H1 (cell line): ENCODE results near the gene CUL9.

Experiments used
- EP300 ChIP-seq, 2 experiments: IDR thresholded peaks; 1 replicate in 1 of 2; 2 replicates in 1 of 2; pipeline ENCODE4 v1.6.1; 2011 to 2012; ENCODE audit warnings: low read depth in 2 of 2, low read length in 2 of 2, mild to moderate bottlenecking in 2 of 2, borderline replicate concordance in 1 of 2, inconsistent platforms in 1 of 2, moderate library complexity in 1 of 2
- EZH2 ChIP-seq: fragments of 200-600 bp; sonication (generic); IDR thresholded peaks from 2 replicates; pipeline ENCODE4 v1.7.1; 2012; ENCODE audit warnings: low read depth, mild to moderate bottlenecking, moderate library complexity, low read length, inconsistent platforms; ENCODE audit not compliant: severe bottlenecking
- MAX ChIP-seq: IDR thresholded peaks from 2 replicates; pipeline ENCODE4 v1.6.1; 2012; ENCODE audit warnings: inconsistent platforms
- POLR2A ChIP-seq, 2 experiments: IDR thresholded peaks; 1 replicate in 1 of 2; 2 replicates in 1 of 2; pipeline ENCODE4 v1.6.1; 2011; ENCODE audit warnings: low read depth in 2 of 2, low read length in 2 of 2, mild to moderate bottlenecking in 2 of 2; ENCODE audit errors: control extremely low read depth in 1 of 2
- POLR2AphosphoS5 ChIP-seq: IDR thresholded peaks from 2 replicates; pipeline ENCODE4 v1.6.1; 2011; ENCODE audit warnings: low read depth, low read length
- POU5F1 ChIP-seq: IDR thresholded peaks from 2 replicates; pipeline ENCODE4 v1.6.1; 2011; ENCODE audit warnings: low read depth, mild to moderate bottlenecking, low read length, moderate library complexity
- RAD21 ChIP-seq, 2 experiments: IDR thresholded peaks in 1 of 2; conservative IDR thresholded peaks in 1 of 2; 2 replicates each; pipeline ENCODE4 v1.6.1; 2011; ENCODE audit warnings: low read depth in 2 of 2, low read length in 2 of 2, improper control_type of control experiment in 1 of 2, inconsistent platforms in 1 of 2, mild to moderate bottlenecking in 1 of 2, moderate library complexity in 1 of 2
- RBBP5 ChIP-seq: IDR thresholded peaks from 2 replicates; pipeline ENCODE4 v1.7.1; 2012; ENCODE audit warnings: low read depth, mild to moderate bottlenecking, inconsistent platforms, low read length, moderate library complexity, borderline replicate concordance
- RFX5 ChIP-seq: IDR thresholded peaks from 2 replicates; pipeline ENCODE4 v1.6.1; 2011; ENCODE audit warnings: low read depth, low read length, improper control_type of control experiment, borderline replicate concordance
- RXRA ChIP-seq: IDR thresholded peaks from 2 replicates; pipeline ENCODE4 v1.6.1; 2011; ENCODE audit warnings: low read depth, mild to moderate bottlenecking, low read length, moderate library complexity; ENCODE audit not compliant: insufficient read depth
- SP4 ChIP-seq: IDR thresholded peaks from 2 replicates; pipeline ENCODE4 v1.6.1; 2012; ENCODE audit warnings: low read length, inconsistent platforms
- TCF12 ChIP-seq: IDR thresholded peaks from 2 replicates; pipeline ENCODE4 v1.6.1; 2011; ENCODE audit warnings: low read depth, mild to moderate bottlenecking, low read length
- TF ChIP-seq, protein P1 (sequence below), 3 experiments: IDR thresholded peaks; 1 replicate in 2 of 3; 2 replicates in 1 of 3; pipeline versions ENCODE4 v1.5.1 to v1.6.1; 2011; ENCODE audit warnings: low read length in 3 of 3, mild to moderate bottlenecking in 3 of 3, inconsistent platforms in 2 of 3, low read depth in 1 of 3, moderate library complexity in 1 of 3; ENCODE audit not compliant: insufficient read depth in 1 of 3; ENCODE audit errors: control extremely low read depth in 1 of 3

- TF ChIP-seq EZH2, result no peak
- TF ChIP-seq EP300 (IDR thresholded peaks at IDR 0.05; ENCODE audit: borderline replicate concordance in 1 of 2, low read depth in 2 of 2, low read length in 2 of 2), result no peak
- no peak for TF ChIP-seq RFX5
- no peak for TF ChIP-seq RBBP5
- no peak for TF ChIP-seq RAD21 (IDR thresholded peaks at IDR 0.05 in 1 of 2, conservative IDR thresholded peaks at IDR 0.05 in 1 of 2; ENCODE audit: low read depth in 2 of 2, low read length in 2 of 2)
- no peak for TF ChIP-seq MAX
- no peak for TF ChIP-seq POLR2A (IDR thresholded peaks at IDR 0.05; ENCODE audit: control extremely low read depth in 1 of 2, low read depth in 2 of 2, low read length in 2 of 2)
- TF ChIP-seq RXRA, result no peak
- no peak for TF ChIP-seq TCF12
- TF ChIP-seq, protein P1, sequence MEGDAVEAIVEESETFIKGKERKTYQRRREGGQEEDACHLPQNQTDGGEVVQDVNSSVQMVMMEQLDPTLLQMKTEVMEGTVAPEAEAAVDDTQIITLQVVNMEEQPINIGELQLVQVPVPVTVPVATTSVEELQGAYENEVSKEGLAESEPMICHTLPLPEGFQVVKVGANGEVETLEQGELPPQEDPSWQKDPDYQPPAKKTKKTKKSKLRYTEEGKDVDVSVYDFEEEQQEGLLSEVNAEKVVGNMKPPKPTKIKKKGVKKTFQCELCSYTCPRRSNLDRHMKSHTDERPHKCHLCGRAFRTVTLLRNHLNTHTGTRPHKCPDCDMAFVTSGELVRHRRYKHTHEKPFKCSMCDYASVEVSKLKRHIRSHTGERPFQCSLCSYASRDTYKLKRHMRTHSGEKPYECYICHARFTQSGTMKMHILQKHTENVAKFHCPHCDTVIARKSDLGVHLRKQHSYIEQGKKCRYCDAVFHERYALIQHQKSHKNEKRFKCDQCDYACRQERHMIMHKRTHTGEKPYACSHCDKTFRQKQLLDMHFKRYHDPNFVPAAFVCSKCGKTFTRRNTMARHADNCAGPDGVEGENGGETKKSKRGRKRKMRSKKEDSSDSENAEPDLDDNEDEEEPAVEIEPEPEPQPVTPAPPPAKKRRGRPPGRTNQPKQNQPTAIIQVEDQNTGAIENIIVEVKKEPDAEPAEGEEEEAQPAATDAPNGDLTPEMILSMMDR (IDR thresholded peaks at IDR 0.05; ENCODE audit: control extremely low read depth in 1 of 3, insufficient read depth in 1 of 3, low read depth in 1 of 3, low read length in 3 of 3), result no peak
- TF ChIP-seq SP4, result no peak
- TF ChIP-seq POU5F1, result no peak
- no peak for TF ChIP-seq POLR2AphosphoS5
Observed at GRCh38 chr6:43144879-43145278, 37.1 kb upstream of the CUL9 start.
